HepG2 (cell line): ENCODE data around the gene NTRK2. TPM values are rescaled to one million over a fixed set of nuclear protein-coding genes. Genes with fewer than 3 reads are reported as not detected.

Experiments used
- ATAC-seq: fragments of 200-7000 bp; cut with Tn5 transposase; 3 replicates; pipeline ENCODE4 v1.9.1; 2020; ENCODE audit warnings: mild to moderate bottlenecking, moderate library complexity
- BruUV-seq: library from RNA; stranded (reverse); fragments of 400-500 nt; replicated peaks from 2 replicates; lab custom pipeline; 2021; lab: Mats Ljungman, UMichigan
- CTCF ChIA-PET: fragments of 300-600 bp; formaldehyde crosslinking; extraction: SDS; loops from one replicate; lab custom pipeline; 2021; ENCODE audit warnings: low total read pairs, inconsistent platforms, low intra/inter-chr PET ratio; lab: Yijun Ruan, JAX
- POLR2A ChIA-PET: fragments of 350-600 bp; sonication (Branson Sonifier 250); formaldehyde crosslinking; loops from one replicate; lab custom pipeline; 2020; ENCODE audit warnings: antibody characterized with exemption, inconsistent platforms; lab: Yijun Ruan, JAX
- DNase-seq: peaks from one replicate; pipeline ENCODE4 v3.0.0-alpha.2; 2015; ENCODE audit warnings: low spot score
- FAIRE-seq: peaks from 3 replicates; lab custom pipeline; 2011; peaks lifted over from hg19 to GRCh38; lab: Jason Lieb, UNC
- H2AFZ ChIP-seq: one replicate; pipeline ENCODE4 v1.6.1; 2011; ENCODE audit warnings: low read length, inconsistent platforms
- H3K27ac ChIP-seq: fragments of 300-600 bp; 3 replicates; pipeline ENCODE4 v1.8.0; 2011; ENCODE audit warnings: mixed run types, mild to moderate bottlenecking, mixed read lengths, low read length, inconsistent platforms; ENCODE audit not compliant: insufficient read depth; ENCODE audit errors: extremely low read length
- H3K27me3 ChIP-seq, 2 experiments: fragments of 200-600 bp in 1 of 2; 2 replicates in 1 of 2; 3 replicates in 1 of 2; pipeline versions ENCODE4 v1.6.0 to v1.8.0; 2011; ENCODE audit warnings: low read length in 2 of 2, mild to moderate bottlenecking in 2 of 2, moderate library complexity in 2 of 2, inconsistent platforms in 1 of 2; ENCODE audit not compliant: insufficient read depth in 2 of 2, control insufficient read depth in 1 of 2
- H3K36me3 ChIP-seq, 2 experiments: fragments of 200-600 bp in 1 of 2; replicated peaks in 1 of 2; 2 replicates in 1 of 2; 3 replicates in 1 of 2; pipeline versions ENCODE4 v1.5.1 to v1.8.0; 2011; ENCODE audit warnings: low read length in 2 of 2, inconsistent platforms in 1 of 2; ENCODE audit not compliant: insufficient read depth in 2 of 2, control insufficient read depth in 1 of 2
- H3K4me1 ChIP-seq: 2 replicates; pipeline ENCODE4 v1.5.1; 2012; ENCODE audit warnings: low read length, inconsistent platforms; ENCODE audit not compliant: insufficient read depth
- H3K4me2 ChIP-seq: 2 replicates; pipeline ENCODE4 v1.6.0; 2011; ENCODE audit warnings: low read depth, low read length, inconsistent platforms
- H3K4me3 ChIP-seq, 3 experiments: fragments of 200-600 bp in 1 of 3; sonication (generic), shearing (Covaris generic) in 1 of 3; replicated peaks in 1 of 3; 2 replicates each; pipeline ENCODE4 v1.5.1; 2011 to 2016; ENCODE audit warnings: low read length in 3 of 3, inconsistent platforms in 2 of 3, low read depth in 2 of 3, mild to moderate bottlenecking in 2 of 3, control low read depth in 1 of 3, mixed read lengths in 1 of 3; ENCODE audit not compliant: insufficient read depth in 1 of 3
- H3K79me2 ChIP-seq: one replicate; pipeline ENCODE4 v1.6.1; 2011; ENCODE audit warnings: low read length, inconsistent platforms; ENCODE audit not compliant: insufficient read depth
- H3K9ac ChIP-seq: 2 replicates; pipeline ENCODE4 v1.6.0; 2011; ENCODE audit warnings: mild to moderate bottlenecking, low read depth, low read length, inconsistent platforms; ENCODE audit not compliant: insufficient read depth
- H3K9me3 ChIP-seq: 2 replicates; pipeline ENCODE4 v1.5.1; 2012; ENCODE audit warnings: mild to moderate bottlenecking, low read length
- H4K20me1 ChIP-seq: 2 replicates; pipeline ENCODE4 v1.6.0; 2011; ENCODE audit warnings: inconsistent platforms, mild to moderate bottlenecking, low read length, moderate library complexity; ENCODE audit not compliant: insufficient read depth
- HDAC2 ChIP-seq: sonication (generic); formaldehyde crosslinking; IDR thresholded peaks from 2 replicates; pipeline ENCODE4 v1.4.0; 2020; ENCODE audit warnings: missing genetic modification reagents
- NFKB2 ChIP-seq: sonication (generic); formaldehyde crosslinking; IDR thresholded peaks from 2 replicates; pipeline ENCODE4 v1.4.0; 2020; ENCODE audit warnings: missing genetic modification reagents, borderline replicate concordance
- RXRA ChIP-seq: sonication (generic); formaldehyde crosslinking; IDR thresholded peaks from 2 replicates; pipeline ENCODE4 v1.5.1; 2020; ENCODE audit warnings: missing genetic modification reagents
- TCF7 ChIP-seq: sonication (generic); IDR thresholded peaks from 2 replicates; pipeline ENCODE4 v1.6.1; 2016; ENCODE audit warnings: antibody characterized with exemption, low read depth
- ZMYM2 ChIP-seq: sonication (generic); formaldehyde crosslinking; IDR thresholded peaks from 2 replicates; pipeline ENCODE4 v1.8.0; 2022; ENCODE audit warnings: mild to moderate bottlenecking, missing genetic modification reagents
- ZNF235 ChIP-seq: sonication (generic); formaldehyde crosslinking; IDR thresholded peaks from 2 replicates; pipeline ENCODE4 v1.8.1; 2023; ENCODE audit warnings: mild to moderate bottlenecking, missing genetic modification reagents, borderline replicate concordance
- ZNF260 ChIP-seq: sonication (generic); formaldehyde crosslinking; IDR thresholded peaks from 2 replicates; pipeline ENCODE4 v1.4.0; 2020; ENCODE audit warnings: missing genetic modification reagents, low read depth, mild to moderate bottlenecking, borderline replicate concordance
- ZNF772 ChIP-seq: sonication (generic); formaldehyde crosslinking; IDR thresholded peaks from 2 replicates; pipeline ENCODE4 v1.5.0; 2020; ENCODE audit warnings: mild to moderate bottlenecking, missing genetic modification reagents
- ZSCAN21 ChIP-seq: sonication (generic); formaldehyde crosslinking; IDR thresholded peaks from 2 replicates; pipeline ENCODE4 v1.8.0; 2022; ENCODE audit warnings: mild to moderate bottlenecking, missing genetic modification reagents, moderate library complexity, borderline replicate concordance
- WGBS: methylation state at CpG from one replicate; pipeline ENCODE4 v1.1.6; 2017; ENCODE audit warnings: low lambda C conversion rate; 5-methylcytosine and 5-hydroxymethylcytosine counted together
- in situ Hi-C: cut with HindIII; loops from 2 replicates; pipeline ENCODE4 v1.10.0; 2017; ENCODE audit warnings: low pct_unique_long_range_greater_than_20kb; ENCODE audit not compliant: extremely low pct_ligation_motif_present
- intact Hi-C: fragments of 100-400 bp; cut with micrococcal nuclease; formaldehyde crosslinking; loops from one replicate; pipeline ENCODE4 v1.10.0; 2022; ENCODE audit not compliant: unreplicated experiment
- polyA plus RNA-seq, 8 experiments: library from polyadenylated mRNA; depleted of rRNA in 3 of 8; stranded (reverse) in 7 of 8; unstranded in 1 of 8; fragments of >200 nt; fragmentation: Illumina TruSeq in 4 of 8; extraction: Trizol in 4 of 8; gene quantifications; 2 replicates each; pipeline versions ENCODE4 v1.2.1 to v1.2.3, GENCODE V29; 2011 to 2016; ENCODE audit warnings: low read depth in 4 of 8, missing spikeins in 1 of 8, mixed read lengths in 1 of 8; ENCODE audit not compliant: insufficient read depth in 1 of 8
- total RNA-seq, 5 experiments: library from RNA; depleted of rRNA; stranded (reverse); fragments of >200 nt; fragmentation: Illumina TruSeq; extraction: Trizol; gene quantifications; 2 replicates each; pipeline ENCODE4 v1.2.3, GENCODE V29; 2016; ENCODE audit warnings: low read depth in 1 of 5
- TF ChIP-seq, protein P1 (sequence below): sonication (generic); formaldehyde crosslinking; IDR thresholded peaks from 2 replicates; pipeline ENCODE4 v1.4.0; 2020; ENCODE audit warnings: missing genetic modification reagents
- TF ChIP-seq, protein P2 (sequence below): sonication (generic); formaldehyde crosslinking; IDR thresholded peaks from 2 replicates; pipeline ENCODE4 v1.5.0; 2020; ENCODE audit warnings: mild to moderate bottlenecking, missing genetic modification reagents

Gene NTRK2
- total and polyA plus RNA-seq, 2 of the 13 experiments (the other 11 are each of a cell fraction or from before 2014, with no cell fraction given) = not detected

DNA sequence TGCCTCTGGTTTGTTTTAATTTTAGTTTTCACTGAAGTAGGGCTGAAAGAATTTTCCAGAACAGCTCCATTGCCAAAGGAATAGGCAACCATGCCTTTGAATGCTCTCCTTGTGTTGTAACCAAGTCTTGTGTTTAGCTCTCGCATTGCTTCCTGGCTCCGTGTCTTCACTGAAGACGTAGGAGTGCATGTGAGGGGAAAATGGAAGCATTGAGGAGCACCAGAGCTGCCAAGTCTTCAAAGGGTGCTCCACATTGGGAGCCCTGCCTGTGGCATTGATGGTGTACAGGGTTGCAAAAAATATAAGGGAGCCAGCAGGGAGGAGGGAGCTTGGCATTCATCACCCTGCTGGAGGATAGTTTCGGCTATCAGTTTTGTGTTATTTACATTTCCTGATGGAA is 86.6 kb downstream of the NTRK2 start (continued):
- no peak for TF ChIP-seq ZNF772 (CRISPR knock-in tag)
- TF ChIP-seq, protein P1, sequence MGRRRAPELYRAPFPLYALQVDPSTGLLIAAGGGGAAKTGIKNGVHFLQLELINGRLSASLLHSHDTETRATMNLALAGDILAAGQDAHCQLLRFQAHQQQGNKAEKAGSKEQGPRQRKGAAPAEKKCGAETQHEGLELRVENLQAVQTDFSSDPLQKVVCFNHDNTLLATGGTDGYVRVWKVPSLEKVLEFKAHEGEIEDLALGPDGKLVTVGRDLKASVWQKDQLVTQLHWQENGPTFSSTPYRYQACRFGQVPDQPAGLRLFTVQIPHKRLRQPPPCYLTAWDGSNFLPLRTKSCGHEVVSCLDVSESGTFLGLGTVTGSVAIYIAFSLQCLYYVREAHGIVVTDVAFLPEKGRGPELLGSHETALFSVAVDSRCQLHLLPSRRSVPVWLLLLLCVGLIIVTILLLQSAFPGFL (CRISPR knock-in tag) = no peak

DNA sequence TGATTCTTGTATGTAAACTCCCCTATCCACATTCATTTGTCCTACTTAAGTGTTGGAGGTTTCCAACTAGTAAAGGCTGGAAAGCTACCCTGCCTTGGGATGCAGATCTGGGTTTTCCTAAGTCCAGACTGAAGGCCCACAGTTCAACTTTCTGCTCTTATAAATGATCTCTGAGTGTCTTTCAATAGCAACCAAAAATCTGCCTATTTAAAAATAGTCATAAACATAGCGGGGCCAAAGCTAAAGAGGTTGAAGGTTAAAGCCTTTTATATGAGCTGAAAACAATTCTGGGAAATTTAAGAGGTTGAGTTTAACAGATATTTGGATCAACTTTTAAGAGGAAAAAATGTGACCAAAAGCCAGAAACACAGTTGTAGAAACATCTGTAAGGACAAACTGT is 87.2 kb downstream of the NTRK2 start:
- no peak for ATAC-seq
- no peak overlapping the region for H3K27ac ChIP-seq
- no peaks in the 10 kb centered on the region for H4K20me1 ChIP-seq
- in situ Hi-C loops (no loop called here), intact Hi-C loops (no loop called here)
- no peaks in the 10 kb centered on the region for H3K9me3 ChIP-seq
- H3K9ac ChIP-seq = no peak overlapping the region
- no peaks in the 10 kb centered on the region for H3K36me3 ChIP-seq
- no peaks in the 10 kb centered on the region for H3K79me2 ChIP-seq
- no peak for DNase-seq
- H3K4me2 ChIP-seq = no peak overlapping the region
- ChIA-PET CTCF (no interaction called here), POLR2A (no interaction called here)
- no peak for FAIRE-seq
- no TSS peak for BruUV-seq
- H3K4me3 ChIP-seq = no peak overlapping the region
- H3K4me1 ChIP-seq = no peaks in the 10 kb centered on the region
- H2AFZ ChIP-seq = no peak overlapping the region
- TF ChIP-seq NFKB2 (CRISPR knock-in tag) = no peak
- WGBS = 0% methylated on average over 1 of the region's 1 CpG
- no peaks in the 10 kb centered on the region for H3K27me3 ChIP-seq

DNA sequence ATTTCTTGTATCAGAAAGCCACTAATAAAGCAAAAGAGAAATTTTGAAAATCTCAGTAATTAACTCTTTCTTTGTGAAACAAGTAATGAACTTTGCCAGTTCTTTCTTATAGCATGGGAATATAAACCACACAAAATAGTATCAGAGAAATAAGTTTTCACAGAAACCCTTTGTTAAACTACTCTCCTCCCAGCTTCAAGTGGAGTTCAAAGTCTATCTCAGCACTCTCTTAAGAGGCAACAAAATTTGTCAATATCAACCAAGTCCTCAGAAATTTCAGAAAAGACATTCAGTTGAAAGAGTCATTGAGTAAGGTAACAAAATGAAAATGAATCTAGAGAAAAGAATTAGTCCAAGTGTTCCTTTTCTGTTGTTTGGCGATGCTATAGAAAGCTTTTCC is 89.3 kb downstream of the NTRK2 start:
- Histone ChIP-seq H3K27ac (no peak overlapping the region), H2AFZ (no peak overlapping the region), H3K9me3 (no peaks in the 10 kb centered on the region), H3K79me2 (no peaks in the 10 kb centered on the region), H3K4me2 (no peak overlapping the region), H3K36me3 (no peaks in the 10 kb centered on the region), H3K9ac (no peak overlapping the region), H4K20me1 (no peaks in the 10 kb centered on the region), H3K27me3 (no peaks in the 10 kb centered on the region), H3K4me1 (no peaks in the 10 kb centered on the region), H3K4me3 (no peak overlapping the region)
- DNase-seq = no peak
- ChIA-PET POLR2A (no interaction called here), CTCF (no interaction called here)
- no peak for FAIRE-seq
- BruUV-seq = no TSS peak
- ATAC-seq = no peak
- TF ChIP-seq TCF7 (no peak), ZNF235 (CRISPR knock-in tag) (no peak), ZSCAN21 (CRISPR knock-in tag) (no peak), ZNF260 (CRISPR knock-in tag) (no peak), HDAC2 (CRISPR knock-in tag) (no peak), ZMYM2 (no peak), RXRA (no peak)
- TF ChIP-seq, protein P2, sequence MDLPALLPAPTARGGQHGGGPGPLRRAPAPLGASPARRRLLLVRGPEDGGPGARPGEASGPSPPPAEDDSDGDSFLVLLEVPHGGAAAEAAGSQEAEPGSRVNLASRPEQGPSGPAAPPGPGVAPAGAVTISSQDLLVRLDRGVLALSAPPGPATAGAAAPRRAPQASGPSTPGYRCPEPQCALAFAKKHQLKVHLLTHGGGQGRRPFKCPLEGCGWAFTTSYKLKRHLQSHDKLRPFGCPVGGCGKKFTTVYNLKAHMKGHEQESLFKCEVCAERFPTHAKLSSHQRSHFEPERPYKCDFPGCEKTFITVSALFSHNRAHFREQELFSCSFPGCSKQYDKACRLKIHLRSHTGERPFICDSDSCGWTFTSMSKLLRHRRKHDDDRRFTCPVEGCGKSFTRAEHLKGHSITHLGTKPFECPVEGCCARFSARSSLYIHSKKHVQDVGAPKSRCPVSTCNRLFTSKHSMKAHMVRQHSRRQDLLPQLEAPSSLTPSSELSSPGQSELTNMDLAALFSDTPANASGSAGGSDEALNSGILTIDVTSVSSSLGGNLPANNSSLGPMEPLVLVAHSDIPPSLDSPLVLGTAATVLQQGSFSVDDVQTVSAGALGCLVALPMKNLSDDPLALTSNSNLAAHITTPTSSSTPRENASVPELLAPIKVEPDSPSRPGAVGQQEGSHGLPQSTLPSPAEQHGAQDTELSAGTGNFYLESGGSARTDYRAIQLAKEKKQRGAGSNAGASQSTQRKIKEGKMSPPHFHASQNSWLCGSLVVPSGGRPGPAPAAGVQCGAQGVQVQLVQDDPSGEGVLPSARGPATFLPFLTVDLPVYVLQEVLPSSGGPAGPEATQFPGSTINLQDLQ (CRISPR knock-in tag) = no peak
- in situ Hi-C loops (no loop called here), intact Hi-C loops (no loop called here)
- 0% methylated on average over 1 of the region's 1 CpG for WGBS
